Endothelial cell of umbilical vein (primary cell): ENCODE data around the gene CNTN2. TPM values are rescaled to one million over a fixed set of nuclear protein-coding genes. Genes with fewer than 3 reads are reported as not detected.

Experiments
- BruUV-seq: library from RNA; stranded (reverse); fragments of 400-500 nt; replicated peaks from 2 replicates; lab custom pipeline; 2021; lab: Mats Ljungman, UMichigan
- CTCF ChIA-PET: fragments of 300-600, 350-600 bp; sonication (Branson Sonifier 250); formaldehyde crosslinking; loops from one replicate; lab custom pipeline; 2021; ENCODE audit warnings: antibody characterized with exemption, inconsistent platforms; lab: Charles Lee
- POLR2A ChIA-PET: fragments of 300-600, 350-600 bp; sonication (Branson Sonifier 250); formaldehyde crosslinking; loops from one replicate; lab custom pipeline; 2021; ENCODE audit warnings: antibody characterized with exemption, inconsistent platforms; lab: Charles Lee
- DNase-seq: peaks from one replicate; pipeline ENCODE4 v3.0.0-alpha.2; 2011; ENCODE audit warnings: low read depth, low spot score
- FAIRE-seq: peaks from 2 replicates; lab custom pipeline; 2011; peaks lifted over from hg19 to GRCh38; lab: Jason Lieb, UNC
- H2AFZ ChIP-seq: 2 replicates; pipeline ENCODE4 v1.6.0; 2012; ENCODE audit warnings: low read depth, low read length, control low read depth, inconsistent platforms
- H3K27ac ChIP-seq: 2 replicates; pipeline ENCODE4 v1.5.1; 2011; ENCODE audit warnings: low read depth, mild to moderate bottlenecking, control low read depth, low read length, moderate library complexity; ENCODE audit not compliant: insufficient read depth
- H3K27me3 ChIP-seq, 2 experiments: 2 replicates each; pipeline versions ENCODE4 v1.6.0 to v1.6.1; 2011; ENCODE audit warnings: low read length in 2 of 2, mixed read lengths in 1 of 2; ENCODE audit not compliant: control insufficient read depth in 2 of 2, insufficient read depth in 2 of 2
- H3K36me3 ChIP-seq, 2 experiments: 2 replicates in 1 of 2; 3 replicates in 1 of 2; pipeline ENCODE4 v1.5.1; 2011; ENCODE audit warnings: low read length in 2 of 2, mild to moderate bottlenecking in 1 of 2, moderate library complexity in 1 of 2; ENCODE audit not compliant: control insufficient read depth in 2 of 2, insufficient read depth in 2 of 2; ENCODE audit errors: extremely low read depth in 1 of 2
- H3K4me1 ChIP-seq: 3 replicates; pipeline ENCODE4 v1.5.1; 2011; ENCODE audit warnings: mild to moderate bottlenecking, low read length; ENCODE audit not compliant: control insufficient read depth, insufficient read depth; ENCODE audit errors: extremely low read depth
- H3K4me2 ChIP-seq: 2 replicates; pipeline ENCODE4 v1.6.1; 2011; ENCODE audit warnings: low read length, control low read depth, mixed read lengths; ENCODE audit not compliant: insufficient read depth
- H3K4me3 ChIP-seq, 3 experiments: fragments of 200-600 bp in 1 of 3; sonication (generic), shearing (Covaris generic) in 1 of 3; replicated peaks in 1 of 3; 2 replicates each; pipeline ENCODE4 v1.5.1; 2011 to 2016; ENCODE audit warnings: control low read depth in 3 of 3, low read length in 3 of 3, mild to moderate bottlenecking in 2 of 3, inconsistent platforms in 1 of 3, low read depth in 1 of 3, moderate library complexity in 1 of 3; ENCODE audit not compliant: insufficient read depth in 1 of 3
- H3K79me2 ChIP-seq: 2 replicates; pipeline ENCODE4 v1.6.0; 2012; ENCODE audit warnings: low read length, inconsistent platforms; ENCODE audit not compliant: control insufficient read depth, insufficient read depth
- H3K9ac ChIP-seq: replicated peaks from 2 replicates; pipeline ENCODE3; 2011; ENCODE audit warnings: low read length, control low read depth; ENCODE audit not compliant: insufficient read depth; ENCODE audit errors: extremely low read depth
- H3K9me1 ChIP-seq: replicated peaks from 3 replicates; pipeline ENCODE4 v1.6.0; 2011; ENCODE audit warnings: mild to moderate bottlenecking, low read length; ENCODE audit not compliant: control insufficient read depth, insufficient read depth; ENCODE audit errors: extremely low read depth
- H3K9me3 ChIP-seq: replicated peaks from 2 replicates; pipeline ENCODE4 v1.5.1; 2012; ENCODE audit warnings: low read length, inconsistent platforms; ENCODE audit not compliant: control insufficient read depth, insufficient read depth
- H4K20me1 ChIP-seq: replicated peaks from 2 replicates; pipeline ENCODE3; 2011; ENCODE audit warnings: mild to moderate bottlenecking, low read length; ENCODE audit not compliant: control insufficient read depth, insufficient read depth; ENCODE audit errors: extremely low read depth
- CTCF ChIP-seq, 2 donors: IDR thresholded peaks; 1 replicate in 1 of 2; 2 replicates in 1 of 2; pipeline ENCODE4 v1.5.1; 2011; ENCODE audit warnings: low read length in 2 of 2, mild to moderate bottlenecking in 2 of 2, moderate library complexity in 2 of 2, control low read depth in 1 of 2, inconsistent platforms in 1 of 2, low read depth in 1 of 2; ENCODE audit not compliant: insufficient read depth in 1 of 2; ENCODE audit errors: extremely low read depth in 1 of 2
- GATA2 ChIP-seq: IDR thresholded peaks from 2 replicates; pipeline ENCODE4 v1.7.0; 2011; ENCODE audit warnings: low read depth, mild to moderate bottlenecking, moderate library complexity, mixed read lengths, low read length; ENCODE audit not compliant: insufficient read length, insufficient read depth
- JUN ChIP-seq: IDR thresholded peaks from 2 replicates; pipeline ENCODE4 v1.6.1; 2011; ENCODE audit warnings: borderline replicate concordance, low read depth; ENCODE audit not compliant: insufficient read length, insufficient read depth
- MAX ChIP-seq: IDR thresholded peaks from 2 replicates; pipeline ENCODE4 v1.6.1; 2011; ENCODE audit not compliant: insufficient read depth, insufficient read length
- MYC ChIP-seq: IDR thresholded peaks from one replicate; pipeline ENCODE4 v1.6.1; 2011; ENCODE audit warnings: mild to moderate bottlenecking, low read depth, low read length
- POLR2AphosphoS5 ChIP-seq: IDR thresholded peaks from 2 replicates; pipeline ENCODE4 v1.6.1; 2012; ENCODE audit warnings: low read depth, mild to moderate bottlenecking, control low read depth, low read length, moderate library complexity; ENCODE audit not compliant: insufficient read depth
- dilution Hi-C: fragments of 300-500 bp; cut with MboI; formaldehyde crosslinking; loops from one replicate; pipeline ENCODE4 v1.15.0; 2019; ENCODE audit warnings: low sequenced_read_pairs; ENCODE audit not compliant: extremely low pct_ligation_motif_present
- intact Hi-C: fragments of 100-400 bp; cut with micrococcal nuclease; formaldehyde crosslinking; loops from one replicate; pipeline ENCODE4 v1.10.0; 2022
- polyA plus RNA-seq, 4 experiments: library from polyadenylated mRNA; depleted of rRNA in 3 of 4; stranded (reverse) in 3 of 4; unstranded in 1 of 4; fragments of >200 nt; gene quantifications; 2 replicates each; pipeline versions ENCODE4 v1.2.1 to v1.2.3, GENCODE V29; 2011 to 2012; ENCODE audit warnings: missing spikeins in 1 of 4
- total RNA-seq: library from RNA; stranded (reverse); gene quantifications from 2 replicates; pipeline ENCODE4 v1.2.3, GENCODE V29; 2021

The CNTN2 gene
- total and polyA plus RNA-seq, 2 donors (not counting 3 experiments of a cell fraction or from before 2014, with no cell fraction given), result not detected

GRCh38 chr1:205047764-205048231 lies 4.8 kb downstream of the CNTN2 start:
- H3K4me1 ChIP-seq, result no peaks in the 10 kb centered on the region
- H3K4me2 ChIP-seq, result no peak overlapping the region
- dilution Hi-C loops, result no loop called here
- no peaks in the 10 kb centered on the region for H3K9me1 ChIP-seq
- H3K4me3 ChIP-seq, result no peak overlapping the region
- no peaks in the 10 kb centered on the region for H3K9me3 ChIP-seq
- no peaks in the 10 kb centered on the region for H3K79me2 ChIP-seq
- intact Hi-C loops, result no loop called here
- DNase-seq, result no peak
- no peaks in the 10 kb centered on the region for H3K36me3 ChIP-seq
- no peak for FAIRE-seq
- ChIA-PET POLR2A (no interaction called here), CTCF (interaction anchor here (1.3 to 2.7 kb wide), 3 partner anchors 9 to 14 kb away, joined by 3 to 17 read pairs (median 17); no protein-coding TSS in a partner anchor)
- H3K27me3 ChIP-seq, result peaks cover 23 to 34% of the 10 kb centered on the region in 2 experiments
- no peak overlapping the region for H3K27ac ChIP-seq
- TF ChIP-seq GATA2 (no peak), MYC (no peak), CTCF (IDR thresholded peaks at IDR 0.05; ENCODE audit: extremely low read depth in 1 of 2, insufficient read depth in 1 of 2, low read depth in 1 of 2, low read length in 2 of 2) (no peak), MAX (no peak), POLR2AphosphoS5 (no peak), JUN (no peak)
- H3K9ac ChIP-seq, result no peak overlapping the region
- no TSS peak for BruUV-seq
- H4K20me1 ChIP-seq, result no peaks in the 10 kb centered on the region
- no peak overlapping the region for H2AFZ ChIP-seq
